Body of pancreas (tissue), 4 donors: ENCODE data around the gene TSEN34.

ENCODE experiments used
- CTCF ChIP-seq, 7 experiments: fragments of 450-650 bp in 4 of 7; fragments of 200-600 bp in 3 of 7; sonication (generic) in 3 of 7; IDR thresholded peaks; one replicate each; pipeline ENCODE4 v1.5.1; 2016 to 2019; ENCODE audit warnings: antibody characterized with exemption in 7 of 7
- POLR2A ChIP-seq, 3 donors: fragments of 450-650 bp; IDR thresholded peaks; one replicate each; pipeline ENCODE4 v1.6.1; 2016; ENCODE audit warnings: antibody characterized with exemption in 3 of 3, mild to moderate bottlenecking in 2 of 3

- no peak for TF ChIP-seq CTCF (IDR thresholded peaks at IDR 0.05)
- TF ChIP-seq POLR2A (IDR thresholded peaks at IDR 0.05): no peak
Observed at GRCh38 chr19:54191811-54192453, 824 bp downstream of the TSEN34 start.
